ENCODE measurements around the gene TPCN2.

DNA sequence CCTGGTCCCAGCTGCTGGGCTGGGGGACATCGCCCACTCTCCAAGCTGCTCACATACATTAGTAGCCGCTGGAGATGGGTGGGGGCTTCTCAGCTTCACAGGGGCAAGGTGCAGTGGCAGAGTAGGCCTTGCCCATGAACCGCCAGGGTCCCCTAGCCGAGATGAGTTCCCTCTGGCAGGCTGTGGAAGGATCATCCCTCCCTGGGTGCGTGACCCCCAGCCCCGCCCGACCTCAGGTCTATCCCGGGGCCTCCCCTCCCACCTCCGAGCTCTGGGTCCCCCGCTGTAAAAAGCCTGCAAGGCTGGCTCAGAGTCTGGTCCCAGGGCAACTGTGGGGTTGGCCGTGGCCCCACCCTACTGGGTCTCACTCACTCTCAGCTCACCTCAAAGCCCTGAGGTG lies 15.3 kb upstream of the TPCN2 start:
- TF ChIP-seq CTCF (IDR thresholded peaks at IDR 0.05; ENCODE audit: borderline replicate concordance, extremely low read depth, low read length, poor library complexity, severe bottlenecking) (no peak), EZH2 (IDR thresholded peaks at IDR 0.05; ENCODE audit: borderline replicate concordance, low read depth, low read length, severe bottlenecking) (no peak)

Measured in DND-41 (cell line).